K562 (cell line): ENCODE results near the gene HOXB8. TPM values are rescaled to one million over a fixed set of nuclear protein-coding genes. Genes with fewer than 3 reads are reported as not detected.

ENCODE experiments used
- ATAC-seq: fragments of 200-7000 bp; cut with Tn5 transposase; 3 replicates; pipeline ENCODE4 v1.9.1; 2020; ENCODE audit warnings: moderate library complexity
- BruUV-seq: library from RNA; stranded (reverse); fragments of 400-500 nt; replicated peaks from 2 replicates; lab custom pipeline; 2021; lab: Mats Ljungman, UMichigan
- CTCF ChIA-PET: fragments of 300-600 bp; formaldehyde crosslinking; extraction: SDS; loops from one replicate; lab custom pipeline; 2021; ENCODE audit warnings: low intra/inter-chr PET ratio; lab: Yijun Ruan, JAX
- POLR2A ChIA-PET: fragments of 300-600, 350-650 bp; sonication (Branson Sonifier 250); formaldehyde crosslinking; extraction: SDS; loops from one replicate; lab custom pipeline; 2021; ENCODE audit warnings: antibody characterized with exemption, inconsistent platforms; lab: Yijun Ruan, JAX
- DNase-seq, 4 experiments: peaks; one replicate each; pipeline versions ENCODE4 v3.0.0 to v3.0.0-alpha.2; 2011 to 2018; ENCODE audit warnings: low spot score in 3 of 4, mixed read lengths in 3 of 4; ENCODE audit errors: extremely low read depth in 1 of 4
- FAIRE-seq: peaks from 2 replicates; lab custom pipeline; 2011; peaks lifted over from hg19 to GRCh38; lab: Jason Lieb, UNC
- H2AFZ ChIP-seq: 2 replicates; pipeline ENCODE4 v1.6.0; 2011; ENCODE audit warnings: low read depth, low read length, control low read depth, inconsistent platforms
- H3K27ac ChIP-seq: fragments of 200-600 bp; 3 replicates; pipeline ENCODE4 v1.8.0; 2011; ENCODE audit warnings: low read depth, mild to moderate bottlenecking, control low read depth, inconsistent platforms, low read length, moderate library complexity, mixed read lengths; ENCODE audit errors: extremely low read depth
- H3K27me3 ChIP-seq, 2 experiments: fragments of 300-600 bp in 1 of 2; 2 replicates in 1 of 2; 3 replicates in 1 of 2; pipeline versions ENCODE4 v1.6.0 to v1.8.0; 2011; ENCODE audit warnings: inconsistent platforms in 2 of 2, low read length in 2 of 2, mild to moderate bottlenecking in 1 of 2, mixed read lengths in 1 of 2, moderate library complexity in 1 of 2; ENCODE audit not compliant: control insufficient read depth in 2 of 2, insufficient read depth in 2 of 2
- H3K36me3 ChIP-seq: fragments of 300-600 bp; 3 replicates; pipeline ENCODE4 v1.8.0; 2011; ENCODE audit warnings: mild to moderate bottlenecking, low read length, inconsistent platforms; ENCODE audit not compliant: control insufficient read depth, insufficient read depth
- H3K4me1 ChIP-seq, 2 experiments: fragments of 200-600 bp in 1 of 2; replicated peaks in 1 of 2; 2 replicates in 1 of 2; 3 replicates in 1 of 2; pipeline versions ENCODE4 v1.5.1 to v1.8.0; 2011; ENCODE audit warnings: inconsistent platforms in 2 of 2, low read length in 2 of 2, mild to moderate bottlenecking in 1 of 2, mixed read lengths in 1 of 2, moderate library complexity in 1 of 2; ENCODE audit not compliant: control insufficient read depth in 2 of 2, insufficient read depth in 2 of 2
- H3K4me2 ChIP-seq: 2 replicates; pipeline ENCODE4 v1.6.1; 2011; ENCODE audit warnings: low read length, control low read depth, inconsistent platforms, mixed read lengths; ENCODE audit not compliant: insufficient read depth
- H3K4me3 ChIP-seq: fragments of 200-600 bp; sonication (generic), shearing (Covaris generic); 2 replicates; pipeline ENCODE4 v1.5.1; 2016; ENCODE audit warnings: control low read depth, inconsistent platforms
- H3K79me2 ChIP-seq: fragments of 200-600 bp; 3 replicates; pipeline ENCODE4 v1.8.0; 2011; ENCODE audit warnings: low read length, inconsistent platforms; ENCODE audit not compliant: control insufficient read depth, insufficient read depth
- H3K9ac ChIP-seq, 2 experiments: 2 replicates each; pipeline versions ENCODE4 v1.6.0 to v1.6.1; 2011; ENCODE audit warnings: low read depth in 2 of 2, low read length in 2 of 2, control low read depth in 1 of 2, inconsistent platforms in 1 of 2, mild to moderate bottlenecking in 1 of 2, mixed read lengths in 1 of 2; ENCODE audit not compliant: insufficient read depth in 1 of 2
- H3K9me1 ChIP-seq: one replicate; pipeline ENCODE4 v1.6.0; 2011; ENCODE audit warnings: inconsistent platforms, mild to moderate bottlenecking, low read length, moderate library complexity; ENCODE audit not compliant: control insufficient read depth, insufficient read depth
- H3K9me3 ChIP-seq: replicated peaks from 2 replicates; pipeline ENCODE4 v1.5.1; 2011; ENCODE audit warnings: low read depth, low read length, inconsistent platforms; ENCODE audit not compliant: control insufficient read depth, insufficient read depth
- H4K20me1 ChIP-seq: replicated peaks from 2 replicates; pipeline ENCODE4 v1.6.1; 2011; ENCODE audit warnings: low read length, inconsistent platforms, mixed read lengths; ENCODE audit not compliant: control insufficient read depth, insufficient read depth
- WGBS: fragments of 100-300 bp; shearing (Covaris generic); methylation state at CpG from one replicate; pipeline ENCODE4 v1.1.6; 2016; ENCODE audit warnings: low coverage, mixed read lengths; ENCODE audit not compliant: insufficient coverage; ENCODE audit errors: missing lambda C conversion rate; 5-methylcytosine and 5-hydroxymethylcytosine counted together
- in situ Hi-C: fragments of 300-500 bp; cut with MboI; formaldehyde crosslinking; loops from 4 replicates; pipeline ENCODE4 v1.15.0; 2018; ENCODE audit warnings: inconsistent platforms, mixed read lengths
- intact Hi-C: fragments of 100-400 bp; cut with micrococcal nuclease; formaldehyde crosslinking; loops from 2 replicates; pipeline ENCODE4 v1.14.2; 2022
- polyA plus RNA-seq, 8 experiments: library from polyadenylated mRNA; depleted of rRNA in 4 of 8; stranded (reverse) in 5 of 8; unstranded in 3 of 8; fragments of >200 nt; fragmentation: Nextera tagmentation in 2 of 8; fragmentation: Illumina TruSeq in 1 of 8; extraction: Ambion mirVana in 2 of 8; extraction: Trizol in 1 of 8; gene quantifications; 2 replicates each; pipeline versions ENCODE4 v1.2.1 to v1.2.3, GENCODE V29; 2011 to 2014; ENCODE audit warnings: inconsistent platforms in 1 of 8, missing spikeins in 1 of 8
- total RNA-seq, 7 experiments: library from RNA; depleted of rRNA in 6 of 7; stranded (reverse); fragments of >200 nt in 6 of 7; fragmentation: Illumina TruSeq in 2 of 7; extraction: Trizol in 2 of 7; gene quantifications; 2 replicates each; pipeline versions ENCODE4 v1.2.1 to v1.2.3, GENCODE V29; 2011 to 2021; ENCODE audit warnings: low replicate concordance in 1 of 7
- TF ChIP-seq, protein P1 (sequence below), 2 experiments: fragments of 450-650 bp in 1 of 2; sonication (generic) in 1 of 2; formaldehyde crosslinking in 1 of 2; IDR thresholded peaks; 2 replicates each; pipeline versions ENCODE4 v1.7.1 to v1.9.0; 2016 to 2022; ENCODE audit warnings: inconsistent platforms in 1 of 2, mild to moderate bottlenecking in 1 of 2, missing genetic modification reagents in 1 of 2

HOXB8 gene
- total and polyA plus RNA-seq, 9 of the 15 experiments (the other 6 are each of a cell fraction or from before 2014, with no cell fraction given): 0.52 to 23.8 (median 3.6) TPM

DNA sequence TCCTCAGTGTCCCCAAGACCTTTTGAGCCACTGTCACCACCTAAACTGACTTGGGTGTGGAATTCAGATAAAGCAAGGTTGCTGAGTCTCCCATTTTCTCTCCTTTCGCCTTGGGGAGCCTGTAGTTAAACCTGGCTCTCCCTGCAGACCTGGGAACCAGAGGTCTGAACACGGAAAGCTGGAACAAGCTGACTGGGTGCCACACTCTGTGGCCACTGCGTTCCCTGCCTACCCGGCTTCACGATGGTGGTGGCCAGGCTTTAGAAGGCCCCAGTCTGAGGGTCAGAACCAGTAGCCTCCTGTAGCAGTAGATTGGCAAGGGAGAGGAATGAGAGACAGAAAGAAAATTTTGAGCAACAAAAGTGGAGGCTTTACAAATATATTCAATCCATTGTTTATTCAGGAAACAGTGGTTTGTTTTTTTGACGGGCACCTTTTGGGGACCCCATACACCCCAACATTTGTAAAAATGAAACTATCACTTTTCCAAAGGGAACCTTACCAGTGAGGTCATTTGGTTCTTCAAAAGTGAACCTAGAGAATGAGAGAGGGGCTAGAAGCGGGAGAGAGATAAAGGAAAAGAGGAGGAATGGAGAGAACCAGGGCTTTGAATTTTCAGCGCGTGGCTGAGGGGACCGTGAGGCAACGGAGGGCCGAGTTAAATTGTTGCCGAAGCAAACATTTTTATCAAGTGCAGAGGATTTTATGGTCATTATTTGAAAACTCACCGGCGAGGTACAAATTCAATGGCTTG is 1.8 kb upstream of the HOXB8 start:
- no peak for DNase-seq
- FAIRE-seq: no peak

More for the DNA sequence above, 1.8 kb upstream of the HOXB8 start:
- Histone ChIP-seq H3K36me3 (peaks cover 32% of the 10 kb centered on the region), H4K20me1 (peaks cover 22% of the 10 kb centered on the region), H3K9ac (no peak overlapping the region), H3K4me3 (no peak overlapping the region), H3K27me3 (no peaks in the 10 kb centered on the region), H3K9me3 (no peaks in the 10 kb centered on the region), H3K9me1 (no peaks in the 10 kb centered on the region), H3K4me2 (no peak overlapping the region), H2AFZ (no peak overlapping the region), H3K4me1 (peaks cover 29 to 44% of the 10 kb centered on the region in 2 experiments; a peak in 4 of 5 replicates), H3K27ac (no peak overlapping the region), H3K79me2 (peaks cover 51% of the 10 kb centered on the region)
- intact Hi-C loops: no loop called here
- WGBS: 87% methylated on average over 14 of the region's 15 CpGs
- in situ Hi-C loops: no loop called here
- TF ChIP-seq, protein P1, sequence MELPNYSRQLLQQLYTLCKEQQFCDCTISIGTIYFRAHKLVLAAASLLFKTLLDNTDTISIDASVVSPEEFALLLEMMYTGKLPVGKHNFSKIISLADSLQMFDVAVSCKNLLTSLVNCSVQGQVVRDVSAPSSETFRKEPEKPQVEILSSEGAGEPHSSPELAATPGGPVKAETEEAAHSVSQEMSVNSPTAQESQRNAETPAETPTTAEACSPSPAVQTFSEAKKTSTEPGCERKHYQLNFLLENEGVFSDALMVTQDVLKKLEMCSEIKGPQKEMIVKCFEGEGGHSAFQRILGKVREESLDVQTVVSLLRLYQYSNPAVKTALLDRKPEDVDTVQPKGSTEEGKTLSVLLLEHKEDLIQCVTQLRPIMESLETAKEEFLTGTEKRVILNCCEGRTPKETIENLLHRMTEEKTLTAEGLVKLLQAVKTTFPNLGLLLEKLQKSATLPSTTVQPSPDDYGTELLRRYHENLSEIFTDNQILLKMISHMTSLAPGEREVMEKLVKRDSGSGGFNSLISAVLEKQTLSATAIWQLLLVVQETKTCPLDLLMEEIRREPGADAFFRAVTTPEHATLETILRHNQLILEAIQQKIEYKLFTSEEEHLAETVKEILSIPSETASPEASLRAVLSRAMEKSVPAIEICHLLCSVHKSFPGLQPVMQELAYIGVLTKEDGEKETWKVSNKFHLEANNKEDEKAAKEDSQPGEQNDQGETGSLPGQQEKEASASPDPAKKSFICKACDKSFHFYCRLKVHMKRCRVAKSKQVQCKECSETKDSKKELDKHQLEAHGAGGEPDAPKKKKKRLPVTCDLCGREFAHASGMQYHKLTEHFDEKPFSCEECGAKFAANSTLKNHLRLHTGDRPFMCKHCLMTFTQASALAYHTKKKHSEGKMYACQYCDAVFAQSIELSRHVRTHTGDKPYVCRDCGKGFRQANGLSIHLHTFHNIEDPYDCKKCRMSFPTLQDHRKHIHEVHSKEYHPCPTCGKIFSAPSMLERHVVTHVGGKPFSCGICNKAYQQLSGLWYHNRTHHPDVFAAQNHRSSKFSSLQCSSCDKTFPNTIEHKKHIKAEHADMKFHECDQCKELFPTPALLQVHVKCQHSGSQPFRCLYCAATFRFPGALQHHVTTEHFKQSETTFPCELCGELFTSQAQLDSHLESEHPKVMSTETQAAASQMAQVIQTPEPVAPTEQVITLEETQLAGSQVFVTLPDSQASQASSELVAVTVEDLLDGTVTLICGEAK (IDR thresholded peaks at IDR 0.05): no peak
- TF ChIP-seq, protein P1 (CRISPR knock-in tag; IDR thresholded peaks at IDR 0.05): no peak
- no TSS peak for BruUV-seq
- CTCF ChIA-PET: interaction anchor here (0.6 to 1.5 kb wide), 3 partner anchors 17 to 422 kb away, joined by 3 to 8 read pairs (median 3); no protein-coding TSS in a partner anchor
- POLR2A ChIA-PET: interaction anchor here (1.1 to 1.7 kb wide), 2 partner anchors 12 to 354 kb away, joined by 3 to 7 read pairs; no protein-coding TSS in a partner anchor
- no peak for ATAC-seq
